Osteoblast (primary cell): ENCODE data around the gene TIMD4. TPM values are rescaled to one million over a fixed set of nuclear protein-coding genes. Genes with fewer than 3 reads are reported as not detected.
"Not testable (repeated sequence)": the region's sequence is repeated elsewhere in the genome, so short reads cannot be mapped to it uniquely, and the experiment has no call there.

ENCODE experiments used
- DNase-seq: peaks from one replicate; pipeline ENCODE4 v3.0.0; 2011; ENCODE audit warnings: low spot score, mixed read lengths; ENCODE audit not compliant: insufficient read length; ENCODE audit errors: missing footprints
- H2AFZ ChIP-seq: 2 replicates; pipeline ENCODE4 v1.6.0; 2011; ENCODE audit warnings: mild to moderate bottlenecking, low read length
- H3K27ac ChIP-seq: 2 replicates; pipeline ENCODE4 v1.5.1; 2011; ENCODE audit warnings: mild to moderate bottlenecking, low read depth, low read length, moderate library complexity
- H3K27me3 ChIP-seq: 2 replicates; pipeline ENCODE4 v1.6.0; 2012; ENCODE audit warnings: mild to moderate bottlenecking, control low read depth, inconsistent platforms, low read length, moderate library complexity; ENCODE audit not compliant: insufficient read depth
- H3K36me3 ChIP-seq: 2 replicates; pipeline ENCODE4 v1.5.1; 2011; ENCODE audit warnings: mild to moderate bottlenecking, low read length, control low read depth, moderate library complexity; ENCODE audit not compliant: insufficient read depth
- H3K4me1 ChIP-seq: 2 replicates; pipeline ENCODE4 v1.5.1; 2011; ENCODE audit warnings: mild to moderate bottlenecking, low read length, control low read depth, moderate library complexity; ENCODE audit not compliant: insufficient read depth
- H3K4me2 ChIP-seq: 2 replicates; pipeline ENCODE4 v1.6.0; 2011; ENCODE audit warnings: mild to moderate bottlenecking, low read length; ENCODE audit not compliant: insufficient read depth
- H3K4me3 ChIP-seq: fragments of 200-600 bp; sonication (generic); 3 replicates; pipeline ENCODE4 v1.5.1; 2012; ENCODE audit warnings: mild to moderate bottlenecking, low read length, inconsistent platforms; ENCODE audit not compliant: insufficient read depth
- H3K79me2 ChIP-seq: 2 replicates; pipeline ENCODE4 v1.6.0; 2012; ENCODE audit warnings: mild to moderate bottlenecking, low read length, control low read depth, inconsistent platforms; ENCODE audit not compliant: insufficient read depth
- H3K9me3 ChIP-seq: 2 replicates; pipeline ENCODE4 v1.5.1; 2011; ENCODE audit warnings: low read depth, low read length, control low read depth
- H4K20me1 ChIP-seq: 2 replicates; pipeline ENCODE4 v1.6.0; 2012; ENCODE audit warnings: mild to moderate bottlenecking, low read length, control low read depth; ENCODE audit not compliant: insufficient read depth
- CTCF ChIP-seq: IDR thresholded peaks from 2 replicates; pipeline ENCODE4 v1.5.1; 2011; ENCODE audit warnings: mild to moderate bottlenecking, low read depth, low read length, moderate library complexity; ENCODE audit errors: extremely low read depth
- total RNA-seq: library from RNA; depleted of rRNA; stranded (reverse); fragments of >200 nt; gene quantifications from 2 replicates; pipeline ENCODE4 v1.2.3, GENCODE V29; 2012

Gene TIMD4
- total RNA-seq, 1 donor: not detected

GRCh38 chr5:156949424-156949823 lies 13.6 kb downstream of the TIMD4 start:
- no peaks in the 10 kb centered on the region for H3K36me3 ChIP-seq
- no peak for TF ChIP-seq CTCF
- DNase-seq: no peak
- H4K20me1 ChIP-seq: no peaks in the 10 kb centered on the region
- H3K4me3 ChIP-seq: no peak overlapping the region
- no peaks in the 10 kb centered on the region for H3K9me3 ChIP-seq
- no peak overlapping the region for H3K4me2 ChIP-seq
- H3K27me3 ChIP-seq: no peaks in the 10 kb centered on the region
- no peak overlapping the region for H2AFZ ChIP-seq
- H3K4me1 ChIP-seq: no peaks in the 10 kb centered on the region
- H3K79me2 ChIP-seq: no peaks in the 10 kb centered on the region
- H3K27ac ChIP-seq: no peak overlapping the region

DNA sequence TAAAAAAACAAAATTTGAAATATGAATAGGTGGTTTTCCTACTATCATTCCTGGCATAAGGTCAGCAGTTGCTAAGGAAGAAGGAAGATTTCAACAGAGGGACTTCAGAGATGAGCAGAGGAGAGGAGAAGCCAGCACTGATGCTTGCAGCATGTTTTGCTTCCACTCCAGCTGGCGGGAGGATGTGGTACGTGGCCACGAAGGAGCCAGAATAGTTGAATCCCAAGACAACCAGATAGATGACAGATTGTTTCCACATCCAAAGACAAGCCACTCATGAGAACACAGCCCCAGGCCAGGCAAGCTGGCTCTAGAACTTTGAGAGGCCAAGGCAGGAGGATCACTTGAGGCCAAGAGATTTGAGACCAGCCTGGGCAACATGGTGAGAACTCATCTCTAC lies 15.1 kb downstream of the TIMD4 start:
- Histone ChIP-seq H3K4me2 (no peak overlapping the region), H3K27me3 (no peaks in the 10 kb centered on the region), H2AFZ (no peak overlapping the region), H3K4me3 (no peak overlapping the region), H3K36me3 (no peaks in the 10 kb centered on the region), H3K79me2 (no peaks in the 10 kb centered on the region), H3K9me3 (no peaks in the 10 kb centered on the region), H3K27ac (no peak overlapping the region), H3K4me1 (no peaks in the 10 kb centered on the region), H4K20me1 (no peaks in the 10 kb centered on the region)
- no peak for DNase-seq
- no peak for TF ChIP-seq CTCF

DNA sequence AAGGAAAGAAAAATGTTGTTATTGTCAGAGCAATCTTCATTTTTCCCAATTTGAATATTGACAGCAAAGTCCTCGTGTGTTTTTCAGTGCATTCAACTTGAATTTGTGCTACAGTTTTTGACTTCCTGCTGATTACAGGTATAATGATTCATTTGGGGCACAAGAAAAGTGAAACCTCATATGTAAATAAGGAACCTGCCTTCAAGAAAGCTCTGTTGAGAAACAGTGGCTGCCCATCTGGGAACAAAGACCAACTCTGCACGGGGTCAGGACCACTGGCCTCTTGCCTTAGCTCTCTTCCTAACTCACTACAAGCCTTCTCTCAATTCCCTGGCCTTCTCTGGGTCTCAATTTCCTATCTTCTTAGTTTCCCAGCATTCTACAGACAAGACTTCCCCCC lies 21.0 kb downstream of the TIMD4 start:
- Histone ChIP-seq H3K27ac (no peak overlapping the region), H4K20me1 (no peaks in the 10 kb centered on the region), H3K27me3 (no peaks in the 10 kb centered on the region), H3K4me2 (no peak overlapping the region), H3K36me3 (no peaks in the 10 kb centered on the region), H3K4me1 (no peaks in the 10 kb centered on the region), H2AFZ (no peak overlapping the region), H3K9me3 (no peaks in the 10 kb centered on the region), H3K79me2 (no peaks in the 10 kb centered on the region), H3K4me3 (no peak overlapping the region)
- no peak for TF ChIP-seq CTCF
- no peak for DNase-seq

DNA sequence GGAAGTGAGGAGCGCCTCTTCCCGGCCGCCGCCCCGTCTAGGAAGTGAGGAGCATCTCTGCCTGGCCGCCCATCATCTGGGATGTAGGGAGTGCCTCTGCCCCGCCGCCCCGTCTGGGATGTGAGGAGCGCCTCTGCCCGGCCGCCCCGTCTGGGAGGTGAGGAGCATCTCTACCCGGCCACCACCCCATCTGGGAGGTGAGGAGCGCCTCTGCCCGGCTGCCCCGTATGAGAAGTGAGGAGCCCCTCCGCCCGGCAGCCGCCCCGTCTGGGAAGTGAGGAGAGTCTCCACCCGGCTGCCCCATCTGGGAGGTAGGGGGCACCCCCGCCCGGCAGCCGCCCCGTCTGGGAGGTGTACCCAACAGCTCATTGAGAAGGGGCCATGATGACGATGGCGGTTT lies 22.6 kb downstream of the TIMD4 start:
- not testable (repeated sequence) for H3K4me2 ChIP-seq, H3K9me3 ChIP-seq, H3K4me3 ChIP-seq, H3K27me3 ChIP-seq, H3K4me1 ChIP-seq, H3K36me3 ChIP-seq, H4K20me1 ChIP-seq, DNase-seq, H3K27ac ChIP-seq, H3K79me2 ChIP-seq, H2AFZ ChIP-seq

- H3K27me3 ChIP-seq: no peaks in the 10 kb centered on the region
- H3K9me3 ChIP-seq: no peaks in the 10 kb centered on the region
- H4K20me1 ChIP-seq: no peaks in the 10 kb centered on the region
- H3K79me2 ChIP-seq: no peaks in the 10 kb centered on the region
- no peaks in the 10 kb centered on the region for H3K4me1 ChIP-seq
- no peak for DNase-seq
- H3K27ac ChIP-seq: no peak overlapping the region
- no peak for TF ChIP-seq CTCF
- no peaks in the 10 kb centered on the region for H3K36me3 ChIP-seq
- H2AFZ ChIP-seq: no peak overlapping the region
- H3K4me2 ChIP-seq: no peak overlapping the region
- no peak overlapping the region for H3K4me3 ChIP-seq
These were observed 26.1 kb downstream of the TIMD4 start for GRCh38 chr5:156936972-156937371.
